Measurements from ENCODE around the gene CELF2. TPM values are rescaled to one million over a fixed set of nuclear protein-coding genes. Genes with fewer than 3 reads are reported as not detected.

Gene CELF2
- total RNA-seq, 1 experiment from 2014 or later: not detected

DNA sequence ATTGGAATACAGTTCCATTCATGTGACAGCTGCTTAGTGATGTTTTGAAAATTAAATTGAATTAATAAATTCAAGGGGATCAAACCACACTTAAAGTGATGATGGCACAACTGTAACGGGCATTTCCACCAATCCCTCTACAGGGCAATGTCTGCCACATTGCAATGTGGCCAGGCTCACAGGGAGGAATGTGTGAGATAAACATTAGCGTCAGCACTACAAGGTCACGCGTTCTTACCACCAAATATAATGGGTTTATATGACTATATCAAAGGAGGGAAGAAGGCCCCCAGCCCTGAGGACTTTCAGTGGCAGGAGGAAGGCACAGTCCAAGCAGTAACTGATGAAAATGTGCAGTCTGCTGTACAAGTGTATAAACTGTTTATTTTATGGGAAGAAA lies 31.1 kb upstream of the CELF2 start:
- Mint-ChIP-seq H3K4me1 (ENCODE audit: low read depth, unreplicated experiment) (no peaks in the 10 kb centered on the region), H3K27me3 (ENCODE audit: unreplicated experiment) (peaks cover 5% of the 10 kb centered on the region), H3K36me3 (ENCODE audit: insufficient read depth, unreplicated experiment) (no peaks in the 10 kb centered on the region), H3K9me3 (ENCODE audit: low read depth, unreplicated experiment) (peaks cover 3% of the 10 kb centered on the region), H3K27ac (ENCODE audit: unreplicated experiment) (no peak overlapping the region), H3K4me3 (ENCODE audit: low read depth, unreplicated experiment) (no peak overlapping the region)
- intact Hi-C loops (cut with micrococcal nuclease; ENCODE audit: unreplicated experiment): no loop called here
- BruUV-seq (replicated peaks): no TSS peak
- no peak for TF ChIP-seq CTCF (IDR thresholded peaks at IDR 0.05; ENCODE audit: unreplicated experiment)
- CTCF ChIA-PET: no interaction called here
- no peak for DNase-seq

GRCh38 chr10:10987111-10987510 lies 30.6 kb upstream of the CELF2 start:
- no peak overlapping the region for H3K27ac Mint-ChIP-seq (ENCODE audit: unreplicated experiment)
- H3K4me1 Mint-ChIP-seq (ENCODE audit: low read depth, unreplicated experiment): no peaks in the 10 kb centered on the region
- H3K27me3 Mint-ChIP-seq (ENCODE audit: unreplicated experiment): peaks cover 10% of the 10 kb centered on the region
- no TSS peak for BruUV-seq (replicated peaks)
- no peaks in the 10 kb centered on the region for H3K36me3 Mint-ChIP-seq (ENCODE audit: insufficient read depth, unreplicated experiment)
- intact Hi-C loops (cut with micrococcal nuclease; ENCODE audit: unreplicated experiment): no loop called here
- no peak for TF ChIP-seq CTCF (IDR thresholded peaks at IDR 0.05; ENCODE audit: unreplicated experiment)
- H3K9me3 Mint-ChIP-seq (ENCODE audit: low read depth, unreplicated experiment): peaks cover 5% of the 10 kb centered on the region
- H3K4me3 Mint-ChIP-seq (ENCODE audit: low read depth, unreplicated experiment): no peak overlapping the region
- DNase-seq: no peak
- CTCF ChIA-PET: no interaction called here

DNA sequence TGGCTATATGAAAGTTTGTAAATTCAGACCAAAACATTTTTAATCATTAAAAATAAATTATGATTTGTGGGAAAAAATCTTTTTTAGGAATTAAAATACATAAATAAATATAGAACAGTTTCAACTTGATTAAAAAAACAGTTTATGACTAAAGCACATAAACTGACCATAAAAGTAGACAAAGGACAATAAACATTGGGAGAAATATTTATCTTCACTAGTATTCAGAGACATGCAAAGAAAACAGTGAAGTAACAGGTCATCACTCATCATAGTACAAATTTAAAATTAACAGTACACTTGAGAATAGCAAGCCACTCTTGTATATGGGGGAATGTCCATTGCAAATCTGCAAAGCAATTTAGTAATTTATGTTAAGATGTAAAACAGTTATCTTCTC lies 28.0 kb upstream of the CELF2 start:
- intact Hi-C loops (cut with micrococcal nuclease; ENCODE audit: unreplicated experiment): no loop called here
- Mint-ChIP-seq H3K27ac (ENCODE audit: unreplicated experiment) (no peak overlapping the region), H3K4me3 (ENCODE audit: low read depth, unreplicated experiment) (no peak overlapping the region), H3K36me3 (ENCODE audit: insufficient read depth, unreplicated experiment) (no peaks in the 10 kb centered on the region), H3K9me3 (ENCODE audit: low read depth, unreplicated experiment) (peaks cover 6% of the 10 kb centered on the region), H3K27me3 (ENCODE audit: unreplicated experiment) (peaks cover 14% of the 10 kb centered on the region), H3K4me1 (ENCODE audit: low read depth, unreplicated experiment) (no peaks in the 10 kb centered on the region)
- CTCF ChIA-PET: no interaction called here
- DNase-seq: no peak
- BruUV-seq (replicated peaks): no TSS peak
- TF ChIP-seq CTCF (IDR thresholded peaks at IDR 0.05; ENCODE audit: unreplicated experiment): no peak

GRCh38 chr10:10991144-10991543 lies 26.5 kb upstream of the CELF2 start:
- DNase-seq: no peak
- Mint-ChIP-seq H3K4me3 (ENCODE audit: low read depth, unreplicated experiment) (no peak overlapping the region), H3K27ac (ENCODE audit: unreplicated experiment) (no peak overlapping the region), H3K36me3 (ENCODE audit: insufficient read depth, unreplicated experiment) (no peaks in the 10 kb centered on the region), H3K4me1 (ENCODE audit: low read depth, unreplicated experiment) (no peaks in the 10 kb centered on the region), H3K9me3 (ENCODE audit: low read depth, unreplicated experiment) (peaks cover 11% of the 10 kb centered on the region), H3K27me3 (ENCODE audit: unreplicated experiment) (peaks cover 14% of the 10 kb centered on the region)
- no TSS peak for BruUV-seq (replicated peaks)
- CTCF ChIA-PET: no interaction called here
- intact Hi-C loops (cut with micrococcal nuclease; ENCODE audit: unreplicated experiment): no loop called here
- TF ChIP-seq CTCF (IDR thresholded peaks at IDR 0.05; ENCODE audit: unreplicated experiment): no peak

DNA sequence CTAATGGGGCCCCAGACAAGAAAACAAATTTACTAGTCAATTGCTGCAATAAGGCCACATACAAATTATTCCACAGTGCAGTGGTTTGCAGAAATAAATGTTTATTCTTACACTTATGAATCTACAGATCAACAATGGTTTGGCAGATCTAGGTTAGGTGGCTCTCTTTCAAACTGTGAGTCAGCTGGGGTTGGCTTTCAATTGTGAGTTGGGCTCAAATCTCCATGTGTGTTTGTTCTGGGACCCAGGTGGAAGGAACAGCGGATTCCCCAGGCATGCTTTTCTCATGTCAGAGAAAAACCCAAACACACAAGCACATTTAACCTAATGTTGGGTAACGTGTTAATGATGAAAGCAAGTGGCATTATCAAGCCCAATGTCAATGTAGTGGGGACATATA lies 25.6 kb upstream of the CELF2 start:
- peaks cover 14% of the 10 kb centered on the region for H3K27me3 Mint-ChIP-seq (ENCODE audit: unreplicated experiment)
- CTCF ChIA-PET: no interaction called here
- no peak overlapping the region for H3K4me3 Mint-ChIP-seq (ENCODE audit: low read depth, unreplicated experiment)
- intact Hi-C loops (cut with micrococcal nuclease; ENCODE audit: unreplicated experiment): no loop called here
- no peaks in the 10 kb centered on the region for H3K4me1 Mint-ChIP-seq (ENCODE audit: low read depth, unreplicated experiment)
- DNase-seq: no peak
- peaks cover 11% of the 10 kb centered on the region for H3K9me3 Mint-ChIP-seq (ENCODE audit: low read depth, unreplicated experiment)
- H3K27ac Mint-ChIP-seq (ENCODE audit: unreplicated experiment): no peak overlapping the region
- no peak for TF ChIP-seq CTCF (IDR thresholded peaks at IDR 0.05; ENCODE audit: unreplicated experiment)
- no peaks in the 10 kb centered on the region for H3K36me3 Mint-ChIP-seq (ENCODE audit: insufficient read depth, unreplicated experiment)
- no TSS peak for BruUV-seq (replicated peaks)
